Embryonic facial prominence (tissue), 1 donor: ENCODE data around the gene FOXL2.

Experiments
- DNase-seq: peaks from one replicate; pipeline ENCODE4 v3.0.0-alpha.2; 2016; ENCODE audit errors: extremely low spot score

FOXL2 gene

DNA sequence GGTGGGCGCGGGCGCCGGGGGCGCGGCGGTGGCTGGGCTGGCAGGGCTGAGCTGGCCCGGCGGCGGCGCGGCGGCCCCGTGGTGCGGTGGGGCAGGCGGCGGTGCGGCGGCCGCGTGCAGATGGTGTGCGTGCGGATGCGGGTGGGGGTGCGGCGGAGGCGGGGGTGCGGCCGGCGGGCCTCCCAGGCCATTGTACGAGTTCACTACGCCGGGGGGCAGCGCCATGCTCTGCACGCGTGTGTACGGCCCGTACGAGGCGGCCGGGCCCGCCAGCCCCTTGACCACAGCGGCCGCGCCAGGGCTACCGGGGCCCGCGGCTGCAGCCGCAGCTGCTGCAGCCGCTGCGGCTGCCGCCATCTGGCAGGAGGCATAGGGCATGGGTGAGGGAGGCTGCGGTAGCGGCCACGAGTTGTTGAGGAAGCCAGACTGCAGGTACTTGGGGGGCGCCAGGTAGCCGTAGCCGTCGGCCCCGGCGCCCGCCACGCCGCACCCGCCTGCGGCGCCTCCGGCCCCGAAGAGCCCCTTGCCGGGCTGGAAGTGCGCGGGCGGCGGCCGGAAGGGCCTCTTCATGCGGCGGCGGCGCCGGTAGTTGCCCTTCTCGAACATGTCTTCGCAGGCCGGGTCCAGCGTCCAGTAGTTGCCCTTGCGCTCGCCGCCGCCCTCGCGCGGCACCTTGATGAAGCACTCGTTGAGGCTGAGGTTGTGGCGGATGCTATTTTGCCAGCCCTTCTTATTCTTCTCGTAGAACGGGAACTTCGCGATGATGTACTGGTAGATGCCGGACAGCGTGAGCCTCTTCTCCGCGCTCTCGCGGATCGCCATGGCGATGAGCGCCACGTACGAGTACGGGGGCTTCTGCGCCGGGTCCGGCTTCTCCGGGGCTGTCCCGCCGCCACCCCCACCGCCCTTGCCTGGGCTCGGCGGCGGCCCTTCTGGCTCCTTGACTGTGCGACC is 951 bp downstream of the FOXL2 start:
- DNase-seq, result no peak

- DNase-seq, result no peak
Measured at GRCh38 chr3:138944929-138945708, 1.8 kb downstream of the FOXL2 start.

DNA sequence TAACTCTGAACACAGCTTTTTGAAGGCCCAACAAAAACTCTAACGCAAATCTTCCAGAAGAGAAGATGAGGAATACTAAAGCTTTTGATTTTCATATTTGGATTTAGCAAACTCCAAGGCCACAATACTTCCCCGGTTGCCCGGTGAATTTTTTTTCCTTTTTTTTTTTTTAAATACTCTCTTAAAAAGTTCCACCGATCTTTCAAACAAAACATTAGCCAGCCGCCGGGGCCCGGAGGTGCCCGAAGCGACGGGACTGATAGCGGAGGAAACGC is 2.3 kb downstream of the FOXL2 start:
- DNase-seq, result no peak

DNA sequence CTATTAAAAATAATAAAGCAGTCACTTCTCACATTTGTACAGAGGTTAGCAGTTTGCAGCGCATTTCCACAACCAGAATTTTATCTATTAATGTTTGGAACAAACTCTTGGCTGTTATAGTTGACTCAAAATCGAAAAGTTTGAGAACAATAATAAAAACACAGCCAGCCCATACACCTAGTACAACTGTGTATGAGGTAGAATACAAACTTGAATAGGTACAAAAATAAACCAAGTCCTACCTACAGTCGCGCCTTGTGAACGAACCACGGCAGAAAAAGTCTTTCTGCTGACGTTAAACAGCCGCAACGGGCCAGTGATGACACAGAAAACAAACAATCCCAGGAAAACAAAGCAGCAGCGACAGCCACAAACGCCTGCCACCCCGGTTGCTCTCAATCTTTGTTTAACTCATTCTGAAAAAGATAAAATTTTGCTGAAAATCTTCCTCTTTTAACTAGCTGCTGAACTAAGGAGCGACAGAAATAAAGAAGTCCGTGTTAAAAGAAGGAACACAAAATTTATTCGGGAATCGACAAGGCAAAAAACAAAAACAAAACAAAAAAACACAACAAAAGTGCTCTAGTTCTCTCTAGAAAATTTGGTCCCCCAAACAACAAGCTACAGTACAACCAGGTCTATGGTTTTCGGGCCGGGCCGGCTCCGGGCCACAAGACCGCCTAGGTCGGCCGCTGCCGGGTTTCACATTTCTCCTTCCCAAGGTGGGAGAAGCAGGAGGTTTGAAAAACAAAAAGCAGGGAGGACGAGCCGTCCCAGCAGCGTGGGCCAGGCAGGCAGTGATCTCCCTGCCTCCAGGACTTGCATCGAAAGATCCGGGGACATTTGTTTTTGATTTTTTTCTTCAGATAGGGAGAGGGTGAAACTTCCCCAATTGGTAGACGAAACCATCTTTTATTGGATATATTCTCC is 2.9 kb downstream of the FOXL2 start:
- DNase-seq, result no peak

- no peak for DNase-seq
Measured at GRCh38 chr3:138942861-138943623, 3.9 kb downstream of the FOXL2 start.

- no peak for DNase-seq
Measured at GRCh38 chr3:138942271-138942670, 4.7 kb downstream of the FOXL2 start.

- DNase-seq, result no peak
Measured at GRCh38 chr3:138941259-138941885, 5.6 kb downstream of the FOXL2 start.

GRCh38 chr3:138940446-138940845 is 6.5 kb downstream of the FOXL2 start:
- no peak for DNase-seq

DNA sequence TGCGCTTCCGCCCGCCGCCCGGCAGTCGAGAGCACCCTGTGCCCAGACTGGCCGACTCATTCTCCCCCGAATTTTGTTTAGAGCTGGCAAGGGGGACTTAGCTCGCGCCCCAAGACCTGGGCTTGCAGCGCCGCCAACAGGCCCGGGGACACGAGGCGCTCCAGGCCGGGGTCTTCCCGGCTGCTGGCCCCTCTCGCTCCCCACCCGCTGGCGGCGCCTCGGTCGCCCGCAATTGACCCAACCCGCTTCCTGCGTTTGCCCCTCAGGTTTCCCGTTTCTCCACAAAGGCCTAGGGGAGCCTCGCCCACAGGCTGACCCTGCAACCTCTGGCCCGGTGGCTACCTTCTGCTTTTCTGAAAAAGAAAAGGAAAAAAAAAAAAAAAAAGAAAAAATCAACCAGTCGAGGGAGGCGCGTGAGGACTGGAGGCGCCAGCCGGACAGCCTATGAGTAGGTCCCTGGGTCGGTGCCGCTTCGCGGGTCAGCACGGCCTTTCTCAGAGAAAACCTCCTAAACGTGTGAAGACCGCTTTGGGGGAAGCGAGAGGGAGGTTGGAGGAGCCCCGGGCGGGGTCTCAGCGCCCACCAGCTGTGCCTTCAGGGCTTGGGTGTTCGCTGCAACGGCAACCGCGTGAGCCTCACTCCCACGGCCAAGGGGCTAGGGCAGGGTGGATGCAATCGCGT is 7.2 kb downstream of the FOXL2 start:
- no peak for DNase-seq

GRCh38 chr3:138938877-138939560 is 7.9 kb downstream of the FOXL2 start:
- no peak for DNase-seq

GRCh38 chr3:138938056-138938876 is 8.7 kb downstream of the FOXL2 start:
- no peak for DNase-seq

- no peak for DNase-seq
Measured at GRCh38 chr3:138937690-138938055, 9.3 kb downstream of the FOXL2 start.

GRCh38 chr3:138936741-138937689 is 9.9 kb downstream of the FOXL2 start:
- no peak for DNase-seq

- no peak for DNase-seq
Measured at GRCh38 chr3:138935863-138936740, 10.8 kb downstream of the FOXL2 start.

GRCh38 chr3:138935505-138935862 is 11.5 kb downstream of the FOXL2 start:
- DNase-seq, result no peak

DNA sequence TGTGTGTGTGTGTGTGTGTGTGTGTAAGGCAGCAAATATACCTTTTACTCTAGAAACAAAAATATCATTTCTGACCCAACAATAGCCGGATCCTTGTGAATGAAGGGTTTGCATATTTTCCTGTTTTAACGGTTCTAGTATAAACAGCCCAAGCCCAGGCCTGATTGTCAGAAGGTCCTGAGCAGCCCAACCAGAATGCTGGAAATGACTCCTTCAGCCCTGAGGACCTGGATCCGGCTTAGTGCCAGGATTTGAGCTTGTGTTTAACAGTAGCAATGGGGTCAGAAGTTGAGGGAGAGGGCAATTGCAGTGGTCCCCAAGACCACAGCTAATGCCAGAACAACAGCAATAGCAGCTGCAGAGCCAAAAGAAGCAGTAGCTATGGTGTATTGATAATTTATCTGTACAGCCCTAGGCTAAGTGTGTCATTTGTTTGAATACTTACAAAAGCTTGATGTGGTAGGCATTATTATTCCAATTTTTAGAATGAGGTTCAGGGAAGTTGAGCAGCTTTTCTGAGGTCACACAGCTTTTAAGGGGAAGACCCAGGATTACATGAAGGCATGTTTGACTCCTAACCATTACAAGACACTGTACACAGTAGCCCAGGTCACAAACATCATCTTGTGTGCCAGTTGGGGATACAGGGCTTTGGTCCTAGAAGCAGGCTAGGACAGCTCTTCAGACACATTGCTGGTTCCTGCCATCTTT is 12.8 kb downstream of the FOXL2 start:
- no peak for DNase-seq
